Neuron (in vitro differentiated cells): ENCODE measurements around the gene MCC.

Source experiments
- H2AFZ ChIP-seq: one replicate; pipeline ENCODE4 v1.6.1; 2013; ENCODE audit warnings: low read depth, mild to moderate bottlenecking, inconsistent platforms, low read length, moderate library complexity
- H3K27me3 ChIP-seq: one replicate; pipeline ENCODE4 v1.6.1; 2013; ENCODE audit warnings: low read length; ENCODE audit not compliant: insufficient read depth
- H3K36me3 ChIP-seq: one replicate; pipeline ENCODE4 v1.6.1; 2013; ENCODE audit warnings: low read length; ENCODE audit not compliant: insufficient read depth
- H3K4me1 ChIP-seq: one replicate; pipeline ENCODE4 v1.6.1; 2013; ENCODE audit warnings: low read length; ENCODE audit not compliant: insufficient read depth
- H3K4me3 ChIP-seq: 2 replicates; pipeline ENCODE4 v1.5.1; 2013; ENCODE audit warnings: mild to moderate bottlenecking, low read length, moderate library complexity
- H3K9me3 ChIP-seq: one replicate; pipeline ENCODE4 v1.6.1; 2013; ENCODE audit warnings: low read length

The MCC gene

DNA sequence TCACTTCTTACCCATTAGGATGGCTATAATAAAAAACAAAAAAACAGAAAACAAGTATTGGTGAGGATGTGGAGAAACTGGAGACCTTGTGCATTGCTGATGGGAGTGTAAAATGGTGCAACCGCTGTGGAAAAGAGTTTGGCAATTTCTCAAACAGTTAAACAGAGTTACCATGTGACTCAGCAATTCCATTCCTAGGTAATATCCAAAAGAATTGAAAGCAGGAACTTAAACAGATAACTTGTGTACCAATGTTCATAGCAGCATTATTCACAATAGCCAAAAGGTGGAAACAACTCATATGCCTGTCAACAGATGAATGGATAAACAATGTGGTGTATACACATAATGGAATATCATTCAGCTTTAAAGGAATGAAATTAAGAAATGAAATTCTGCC is 482.8 kb downstream of the MCC start:
- peaks cover 69% of the 10 kb centered on the region for H3K36me3 ChIP-seq

DNA sequence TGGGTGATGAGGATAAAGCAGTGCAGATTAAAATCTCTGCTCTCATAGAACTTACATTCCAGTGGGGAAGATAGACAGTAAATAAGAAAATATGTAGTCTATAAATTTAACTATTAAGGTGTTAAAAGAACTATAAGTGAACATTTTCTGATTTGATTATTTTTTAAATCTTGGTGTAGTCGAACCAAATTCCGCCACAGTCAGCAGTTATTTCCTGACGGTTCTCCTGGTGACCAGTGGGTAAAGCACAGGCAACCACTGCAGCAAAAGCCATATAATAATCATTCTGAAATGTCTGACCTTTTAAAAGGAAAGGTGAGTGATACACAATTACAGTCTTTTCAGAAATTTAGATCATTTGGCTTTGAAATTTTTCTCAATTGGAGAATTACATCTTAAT is 484.5 kb downstream of the MCC start:
- Histone ChIP-seq H3K36me3 (peaks cover 66% of the 10 kb centered on the region), H3K4me1 (no peaks in the 10 kb centered on the region), H3K9me3 (no peaks in the 10 kb centered on the region), H3K4me3 (no peak overlapping the region), H2AFZ (no peak overlapping the region), H3K27me3 (no peaks in the 10 kb centered on the region)

More for the DNA sequence above, 482.8 kb downstream of the MCC start:
- H3K27me3 ChIP-seq, result no peaks in the 10 kb centered on the region
- no peak overlapping the region for H3K4me3 ChIP-seq
- H3K9me3 ChIP-seq, result no peaks in the 10 kb centered on the region
- no peaks in the 10 kb centered on the region for H3K4me1 ChIP-seq
- no peak overlapping the region for H2AFZ ChIP-seq

DNA sequence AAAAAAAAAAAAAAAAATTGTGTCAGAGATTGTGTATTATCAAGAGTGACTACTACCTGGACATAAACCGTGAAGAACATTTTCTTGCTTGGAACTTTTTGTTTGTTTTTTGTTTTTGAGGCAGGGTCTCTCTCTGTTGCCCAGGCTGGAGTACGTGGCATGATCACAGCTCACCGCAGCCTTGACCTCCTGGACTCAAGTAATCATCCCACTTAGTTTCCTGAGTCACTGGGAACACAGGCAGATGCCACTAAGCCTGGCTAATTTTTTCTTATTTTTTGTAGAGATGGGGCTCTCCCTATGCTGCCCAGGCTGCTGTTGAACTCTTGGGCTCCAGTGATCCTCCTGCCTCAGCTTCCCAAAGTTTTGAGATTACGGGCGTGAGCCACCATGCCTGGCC is 485.8 kb downstream of the MCC start:
- Histone ChIP-seq H3K9me3 (no peaks in the 10 kb centered on the region), H3K4me3 (no peak overlapping the region), H2AFZ (no peak overlapping the region), H3K36me3 (peaks cover 68% of the 10 kb centered on the region), H3K4me1 (no peaks in the 10 kb centered on the region), H3K27me3 (no peaks in the 10 kb centered on the region)

DNA sequence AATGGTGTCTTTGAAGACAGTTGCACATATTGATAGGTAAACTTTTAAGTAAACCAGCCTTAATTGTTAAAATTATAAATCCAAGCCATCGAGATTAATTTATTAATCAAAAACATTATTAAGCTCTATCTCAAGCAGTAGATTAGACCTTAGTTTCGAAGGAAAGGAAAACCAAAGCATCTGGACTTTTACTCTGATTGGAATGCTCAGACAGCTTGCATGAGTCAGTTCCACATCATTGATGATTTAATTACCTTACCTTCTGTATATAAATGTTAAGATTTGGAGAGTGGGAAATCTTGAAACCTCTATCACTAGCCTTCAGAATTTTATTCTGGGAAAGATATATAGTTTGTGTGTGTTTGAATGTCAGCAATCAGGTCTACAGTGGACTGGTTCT is 487.8 kb downstream of the MCC start:
- H3K4me1 ChIP-seq, result peaks cover 2% of the 10 kb centered on the region
- H3K36me3 ChIP-seq, result peaks cover 60% of the 10 kb centered on the region
- H3K4me3 ChIP-seq, result no peak overlapping the region
- H3K27me3 ChIP-seq, result no peaks in the 10 kb centered on the region
- H2AFZ ChIP-seq, result no peak overlapping the region
- H3K9me3 ChIP-seq, result no peaks in the 10 kb centered on the region

DNA sequence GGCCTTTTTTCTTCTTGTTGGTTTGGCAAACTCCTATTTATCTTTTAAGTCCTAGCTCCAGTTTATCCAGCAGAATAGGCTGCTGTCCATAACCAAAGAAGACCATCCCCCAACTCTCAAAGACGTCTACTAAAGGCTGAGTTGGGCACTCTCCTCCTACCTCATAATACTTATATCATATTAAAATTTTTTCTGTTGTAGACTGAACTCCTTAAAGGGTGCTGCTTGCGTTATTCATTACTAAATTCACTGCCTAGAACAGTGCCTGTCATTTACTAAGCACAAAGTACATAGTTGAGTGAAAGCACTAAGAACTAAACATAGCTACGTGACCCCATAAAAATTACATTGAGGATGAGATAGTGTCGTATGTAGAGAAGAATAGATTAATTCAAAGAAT is 490.0 kb downstream of the MCC start:
- H3K4me3 ChIP-seq, result no peak overlapping the region
- peaks cover 2% of the 10 kb centered on the region for H3K4me1 ChIP-seq
- no peak overlapping the region for H2AFZ ChIP-seq
- H3K27me3 ChIP-seq, result no peaks in the 10 kb centered on the region
- peaks cover 57% of the 10 kb centered on the region for H3K36me3 ChIP-seq
- H3K9me3 ChIP-seq, result no peaks in the 10 kb centered on the region

DNA sequence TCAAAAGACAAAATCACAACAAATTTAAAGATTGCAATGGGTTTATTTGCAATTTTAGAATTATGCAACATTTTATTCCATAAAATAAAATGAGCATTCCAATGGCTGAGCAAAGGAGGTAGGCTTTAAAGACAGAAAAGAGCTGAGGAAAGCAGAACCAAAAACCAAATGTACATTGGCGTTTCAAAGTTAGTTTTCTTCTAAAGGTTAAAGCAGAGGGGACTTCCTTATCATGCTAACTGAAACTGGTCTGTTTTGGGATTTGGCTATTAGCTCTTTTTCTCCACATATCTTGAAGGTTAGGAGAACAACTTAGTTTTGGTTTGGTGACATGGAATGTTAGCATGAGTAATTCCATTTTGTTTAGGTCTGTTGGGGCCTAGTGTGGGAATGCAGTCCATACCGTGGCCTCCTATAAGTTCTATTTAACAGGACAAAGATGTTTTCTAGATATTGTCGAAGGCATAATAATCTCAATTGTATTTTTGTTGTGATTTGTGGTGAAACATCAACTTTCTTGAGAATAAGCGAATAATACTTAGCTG is 491.4 kb downstream of the MCC start:
- Histone ChIP-seq H2AFZ (no peak overlapping the region), H3K27me3 (no peaks in the 10 kb centered on the region), H3K4me1 (peaks cover 2% of the 10 kb centered on the region), H3K36me3 (peaks cover 56% of the 10 kb centered on the region), H3K9me3 (no peaks in the 10 kb centered on the region), H3K4me3 (no peak overlapping the region)

DNA sequence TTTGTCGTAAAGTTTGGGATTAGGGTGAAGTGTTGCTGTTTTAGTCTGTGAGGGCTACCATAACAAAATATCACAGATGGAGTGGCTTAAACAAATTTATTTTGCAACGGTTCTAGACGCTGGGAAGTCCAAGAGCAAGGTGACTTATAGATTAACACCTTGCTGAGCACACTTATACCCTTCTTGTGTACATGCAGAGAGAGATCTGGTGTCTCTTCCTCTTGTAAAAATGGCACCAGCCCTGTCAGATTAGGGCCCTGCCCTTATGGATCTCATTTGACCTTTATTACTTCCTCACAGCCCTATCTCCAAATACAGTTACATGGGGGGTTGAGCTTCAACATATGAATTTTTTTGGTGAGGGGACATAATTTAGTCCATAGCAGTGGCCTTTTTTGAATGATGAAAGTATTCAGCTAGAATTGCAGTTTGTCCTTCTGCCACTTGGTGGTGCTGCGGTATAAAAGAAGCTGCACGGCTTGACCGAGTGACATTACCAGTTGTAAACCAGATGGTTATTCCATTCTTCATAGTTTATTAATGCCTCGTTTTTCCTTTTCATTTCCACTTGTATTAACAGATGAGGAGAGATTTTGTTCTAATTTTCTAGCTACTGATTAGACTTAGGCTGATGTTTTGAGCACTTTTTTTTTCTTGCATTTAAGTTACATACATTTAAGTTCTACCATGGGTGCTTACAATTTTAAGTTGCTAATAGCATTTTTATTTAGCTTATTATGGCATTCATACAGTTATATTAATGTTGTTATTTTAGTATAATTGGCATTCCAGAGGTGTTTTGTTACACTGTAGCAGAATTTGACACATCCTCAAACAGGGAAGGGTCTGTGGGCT is 492.3 kb downstream of the MCC start:
- peaks cover 46% of the 10 kb centered on the region for H3K36me3 ChIP-seq

DNA sequence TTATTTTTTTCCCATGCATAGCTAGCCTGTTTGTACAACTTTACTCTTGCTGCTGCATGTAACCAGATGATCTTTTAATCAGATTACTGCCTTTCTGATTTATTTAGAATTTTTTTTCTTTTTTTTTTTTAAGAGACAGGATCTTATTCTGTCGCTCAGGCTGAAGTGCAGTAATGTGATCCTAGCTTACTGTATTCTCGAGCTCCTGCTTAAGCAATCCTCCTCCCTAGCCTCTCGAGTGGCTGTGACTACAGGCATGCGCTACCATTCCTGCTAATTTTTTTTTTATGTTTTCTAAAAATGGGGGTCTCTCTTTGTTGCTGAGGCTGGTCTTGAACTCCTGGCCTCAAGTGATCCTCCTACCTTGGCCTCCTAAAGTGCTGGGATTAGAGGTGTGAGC is 502.0 kb downstream of the MCC start:
- peaks cover 2% of the 10 kb centered on the region for H3K9me3 ChIP-seq
- no peak overlapping the region for H2AFZ ChIP-seq
- H3K4me1 ChIP-seq, result no peaks in the 10 kb centered on the region
- H3K36me3 ChIP-seq, result peaks cover 27% of the 10 kb centered on the region
- no peaks in the 10 kb centered on the region for H3K27me3 ChIP-seq
- H3K4me3 ChIP-seq, result no peak overlapping the region

More for the DNA sequence above, 492.3 kb downstream of the MCC start:
- Histone ChIP-seq H3K9me3 (no peaks in the 10 kb centered on the region), H3K27me3 (no peaks in the 10 kb centered on the region), H2AFZ (no peak overlapping the region), H3K4me3 (no peak overlapping the region), H3K4me1 (peaks cover 2% of the 10 kb centered on the region)

DNA sequence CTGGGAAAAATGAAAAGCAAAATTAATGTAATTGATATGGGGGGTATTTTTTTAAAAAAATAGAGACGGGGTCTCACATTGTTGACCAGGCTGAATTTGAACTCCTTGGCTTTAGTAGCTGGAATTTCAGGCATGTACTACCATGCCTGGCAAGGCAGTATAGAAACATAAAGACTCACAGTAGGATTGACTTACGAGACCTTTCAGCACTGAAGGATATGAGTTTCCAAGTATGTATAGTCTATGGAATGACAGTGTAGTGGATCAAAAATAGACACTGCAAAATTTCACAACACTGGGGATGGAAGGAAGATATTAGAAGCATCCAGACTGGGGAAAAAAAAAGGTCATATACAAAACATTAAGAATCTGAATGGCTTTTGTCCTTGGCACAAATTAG is 504.9 kb downstream of the MCC start:
- Histone ChIP-seq H3K27me3 (no peaks in the 10 kb centered on the region), H3K36me3 (peaks cover 15% of the 10 kb centered on the region), H3K9me3 (peaks cover 2% of the 10 kb centered on the region), H3K4me3 (no peak overlapping the region), H2AFZ (no peak overlapping the region), H3K4me1 (peaks cover 11% of the 10 kb centered on the region)

DNA sequence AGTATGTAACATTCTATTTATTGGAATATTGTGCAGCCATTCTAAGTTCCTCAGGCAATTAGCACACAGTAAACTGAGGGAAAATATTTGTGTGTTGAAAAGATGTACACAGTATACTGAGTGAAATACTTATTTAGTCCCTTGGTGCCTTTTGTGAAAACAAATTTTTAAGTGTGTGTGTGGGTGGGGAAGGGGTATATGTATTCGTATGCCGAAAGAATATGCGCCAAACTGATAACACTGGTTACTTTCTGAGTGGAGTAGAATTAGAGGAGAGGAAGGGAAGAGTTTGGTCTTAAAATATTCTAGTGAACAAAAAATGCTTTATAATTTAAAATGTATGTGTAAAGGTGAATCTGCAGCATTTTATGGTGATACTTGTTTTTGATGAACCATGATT is 508.5 kb downstream of the MCC start:
- Histone ChIP-seq H3K36me3 (peaks cover 12% of the 10 kb centered on the region), H3K4me1 (peaks cover 18% of the 10 kb centered on the region), H3K9me3 (peaks cover 2% of the 10 kb centered on the region), H3K27me3 (no peaks in the 10 kb centered on the region), H3K4me3 (peak overlapping the region; percentile 69), H2AFZ (no peak overlapping the region)

DNA sequence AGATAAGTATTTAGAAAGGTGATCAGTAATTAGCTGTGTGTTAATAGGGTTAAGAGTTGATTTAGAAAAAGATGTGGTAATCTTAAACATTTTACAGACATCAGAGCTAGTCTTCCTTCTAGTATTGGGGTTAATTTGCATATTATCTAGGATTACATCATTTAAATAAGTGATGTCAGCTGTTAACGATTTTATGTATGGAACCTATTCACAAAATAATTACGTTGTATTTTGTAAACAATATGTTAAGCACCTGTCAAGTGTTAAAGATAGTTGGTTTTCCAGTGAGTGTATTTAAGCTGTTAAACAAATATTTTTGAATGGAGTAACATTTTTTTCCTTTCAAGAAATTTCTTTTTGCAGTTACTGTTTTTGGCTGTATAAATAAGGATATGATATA is 509.4 kb downstream of the MCC start:
- Histone ChIP-seq H3K27me3 (no peaks in the 10 kb centered on the region), H3K36me3 (peaks cover 12% of the 10 kb centered on the region), H3K9me3 (peaks cover under 1% of the 10 kb centered on the region), H3K4me3 (peak overlapping the region; percentile 69), H2AFZ (no peak overlapping the region), H3K4me1 (peaks cover 18% of the 10 kb centered on the region)

DNA sequence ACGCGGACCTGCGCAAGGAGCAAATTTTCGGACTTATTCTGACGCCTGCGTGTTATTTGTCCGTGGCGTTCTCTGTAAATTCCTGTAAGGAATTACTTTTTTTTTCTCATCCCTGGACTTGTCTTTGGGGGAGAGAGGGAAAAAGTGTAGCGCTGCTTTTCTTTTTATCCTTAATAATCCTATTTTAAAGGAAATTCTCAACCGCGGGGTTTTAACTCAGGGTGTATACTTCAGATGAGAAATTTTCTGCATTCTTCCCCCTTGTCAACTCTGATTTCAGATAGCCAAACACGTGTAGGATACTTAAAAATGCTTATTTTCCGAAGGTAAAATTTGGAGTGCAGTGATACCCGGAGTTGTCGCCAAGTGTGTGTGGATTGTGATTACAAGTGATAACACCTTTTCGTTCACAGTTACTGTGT is 510.8 kb downstream of the MCC start:
- Histone ChIP-seq H2AFZ (peak overlapping the region; percentile 52), H3K9me3 (no peaks in the 10 kb centered on the region), H3K4me3 (peak overlapping the region; percentile 69), H3K4me1 (peaks cover 18% of the 10 kb centered on the region), H3K27me3 (no peaks in the 10 kb centered on the region), H3K36me3 (peaks cover 8% of the 10 kb centered on the region)

DNA sequence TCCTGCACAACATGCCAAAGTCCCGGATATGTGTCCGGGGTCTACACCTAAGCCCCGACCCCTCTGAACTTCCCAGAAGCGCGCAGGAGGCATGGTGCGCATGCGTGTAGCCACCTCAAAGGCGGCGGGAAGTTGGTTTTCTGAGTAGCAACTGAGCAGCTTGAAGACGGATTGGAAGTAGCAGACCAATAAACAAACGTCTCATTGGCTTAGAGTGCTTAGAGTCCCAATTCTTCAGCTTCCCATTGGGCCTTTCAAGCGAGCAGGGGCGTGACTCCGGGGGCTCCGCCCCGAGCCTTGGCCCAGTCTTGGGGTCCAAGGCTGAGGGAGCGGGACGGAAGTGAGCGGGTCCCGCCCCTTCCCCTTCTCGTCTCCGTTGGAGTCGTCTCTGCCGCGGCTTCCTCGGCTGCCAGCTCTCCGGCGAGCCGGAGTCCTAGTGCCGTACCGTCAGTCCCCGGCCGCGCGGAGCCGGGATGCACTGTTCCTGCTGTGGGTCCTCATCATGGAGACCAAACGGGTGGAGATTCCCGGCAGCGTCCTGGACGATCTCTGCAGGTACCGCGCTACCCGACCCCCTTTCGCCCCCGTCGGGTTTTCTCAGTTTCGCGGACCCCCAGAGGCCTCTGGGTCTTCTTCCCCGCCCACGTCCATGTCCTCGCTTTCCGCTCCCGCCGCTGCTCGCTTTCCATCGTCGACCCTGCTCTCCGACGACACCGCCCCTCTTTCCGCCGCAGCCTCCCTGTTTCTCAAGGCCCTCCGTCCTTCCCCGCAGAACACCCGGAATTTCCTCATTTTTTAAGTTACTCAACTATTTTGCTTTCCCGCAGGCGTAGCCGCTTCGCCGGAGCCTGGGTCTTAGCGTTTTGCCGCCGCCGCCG is 511.6 kb downstream of the MCC start, which contains the start of gene DCP2:
TSS of gene DCP2 (plus strand) at position 367 of the 878 bp plus-strand sequence. CDS start at position 503, 136 bp downstream.
- H3K9me3 ChIP-seq, result no peaks in the 10 kb centered on the region
- peak within 1 kb of the TSS; percentile 69 for H3K4me3 ChIP-seq
- no peaks in the 10 kb centered on the region for H3K27me3 ChIP-seq
- peaks cover 20% of the 10 kb centered on the region for H3K4me1 ChIP-seq
- peak within 1 kb of the TSS; percentile 52 for H2AFZ ChIP-seq
- peaks cover 3% of the 10 kb centered on the region for H3K36me3 ChIP-seq
